NT2/D1 (cell line): ENCODE measurements around the gene CCDC93.

Experiments
- DNase-seq: peaks from one replicate; pipeline ENCODE4 v3.0.0-alpha.2; 2011; ENCODE audit warnings: low read depth, low spot score
- H3K27me3 ChIP-seq: 2 replicates; pipeline ENCODE4 v1.6.0; 2011; ENCODE audit warnings: mild to moderate bottlenecking; ENCODE audit not compliant: insufficient read length, insufficient read depth
- H3K36me3 ChIP-seq: 2 replicates; pipeline ENCODE4 v1.6.1; 2011; ENCODE audit warnings: mild to moderate bottlenecking, low read length, mixed read lengths; ENCODE audit not compliant: insufficient read depth, insufficient read length
- H3K4me1 ChIP-seq: 2 replicates; pipeline ENCODE4 v1.5.1; 2011; ENCODE audit not compliant: insufficient read depth, insufficient read length
- H3K4me3 ChIP-seq: 2 replicates; pipeline ENCODE4 v1.5.1; 2011; ENCODE audit warnings: low read depth; ENCODE audit not compliant: insufficient read length
- H3K9ac ChIP-seq: 2 replicates; pipeline ENCODE4 v1.6.0; 2011; ENCODE audit warnings: low read depth; ENCODE audit not compliant: insufficient read length
- H3K9me3 ChIP-seq: 2 replicates; pipeline ENCODE4 v1.5.1; 2011; ENCODE audit warnings: mild to moderate bottlenecking, low read length; ENCODE audit not compliant: insufficient read depth
- SUZ12 ChIP-seq: IDR thresholded peaks from 2 replicates; pipeline ENCODE4 v1.6.1; 2011; ENCODE audit not compliant: insufficient read length, insufficient read depth; ENCODE audit errors: extremely low read depth
- YY1 ChIP-seq: IDR thresholded peaks from 2 replicates; pipeline ENCODE4 v1.6.1; 2011; ENCODE audit not compliant: insufficient read length, insufficient read depth
- ZNF274 ChIP-seq: IDR thresholded peaks from 2 replicates; pipeline ENCODE4 v1.6.1; 2011; ENCODE audit warnings: mild to moderate bottlenecking, low read depth, low read length

The CCDC93 gene

DNA sequence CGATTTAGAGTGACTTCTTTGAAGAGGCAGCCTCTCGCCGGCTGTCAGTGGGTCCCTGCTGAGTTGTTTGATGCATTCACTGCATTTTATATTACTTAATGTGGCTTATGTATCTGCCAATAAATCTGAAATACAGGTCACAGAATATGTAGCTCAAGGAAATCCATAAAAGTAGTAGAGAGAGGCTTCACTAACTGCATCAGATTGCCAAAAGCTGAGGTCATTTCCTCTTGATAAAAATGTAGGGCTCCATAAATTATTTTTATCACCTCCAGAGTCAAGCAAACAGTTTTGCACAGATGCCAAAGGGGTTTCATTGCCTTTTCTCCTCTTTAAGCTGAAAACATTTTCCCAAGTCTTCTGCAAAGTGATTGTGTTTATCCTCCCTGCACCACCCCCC is 36.5 kb upstream of the CCDC93 start:
- Histone ChIP-seq H3K9ac (no peak overlapping the region), H3K4me3 (no peak overlapping the region), H3K9me3 (no peaks in the 10 kb centered on the region), H3K27me3 (no peaks in the 10 kb centered on the region), H3K4me1 (no peaks in the 10 kb centered on the region), H3K36me3 (no peaks in the 10 kb centered on the region)
- DNase-seq: no peak
- TF ChIP-seq SUZ12: no peak
- no peak for TF ChIP-seq YY1
- no peak for TF ChIP-seq ZNF274

DNA sequence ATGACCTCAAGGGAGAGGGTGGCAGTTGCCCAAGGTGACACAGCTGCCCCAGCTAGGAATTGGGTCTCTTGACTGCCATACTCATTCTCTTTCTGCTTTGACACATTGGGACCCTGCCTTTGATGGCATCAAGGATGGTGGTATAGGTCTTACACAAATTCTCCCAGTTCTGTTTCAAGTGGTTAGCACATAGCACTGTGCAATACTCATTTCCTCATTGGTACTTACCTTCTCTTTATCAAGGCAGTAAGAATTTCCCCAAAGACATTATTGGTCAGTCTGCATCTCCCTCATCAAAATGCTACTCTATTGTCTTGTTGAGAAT is 35.9 kb upstream of the CCDC93 start:
- no peak for TF ChIP-seq ZNF274
- no peak for TF ChIP-seq SUZ12
- TF ChIP-seq YY1: no peak
- Histone ChIP-seq H3K4me3 (no peak overlapping the region), H3K9me3 (no peaks in the 10 kb centered on the region), H3K27me3 (no peaks in the 10 kb centered on the region), H3K4me1 (no peaks in the 10 kb centered on the region), H3K36me3 (no peaks in the 10 kb centered on the region), H3K9ac (no peak overlapping the region)
- no peak for DNase-seq

DNA sequence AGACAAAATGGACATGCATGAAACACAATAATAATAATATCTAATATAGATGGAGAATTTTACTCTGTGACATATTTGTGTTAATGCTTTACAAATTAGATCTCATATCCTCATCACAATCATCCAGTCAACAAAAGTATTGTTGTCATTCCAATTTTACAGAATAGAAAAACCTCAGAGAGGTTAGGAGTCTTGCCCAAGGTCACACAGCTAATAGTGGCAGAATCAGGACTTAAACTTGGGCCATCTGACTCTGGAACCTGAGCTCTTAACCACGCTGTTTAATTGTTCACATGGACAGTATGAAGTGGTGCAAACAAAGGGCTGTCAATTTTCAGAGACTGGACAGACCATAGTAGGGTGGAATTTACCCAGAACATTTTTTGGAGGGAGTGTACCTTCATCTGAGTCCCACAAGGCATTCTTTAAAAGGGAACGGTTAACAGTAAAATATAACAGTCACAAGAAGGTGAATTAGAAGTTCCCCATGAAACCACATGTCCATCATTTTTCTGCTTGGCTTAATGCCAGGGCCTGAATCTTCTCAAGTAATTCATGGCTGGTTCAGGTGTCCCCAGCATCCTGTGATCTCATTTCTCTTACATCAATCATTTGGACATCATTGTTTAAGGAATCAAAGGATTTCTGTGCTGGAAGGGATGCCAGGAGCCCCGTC is 35.4 kb upstream of the CCDC93 start:
- Histone ChIP-seq H3K27me3 (no peaks in the 10 kb centered on the region), H3K4me1 (no peaks in the 10 kb centered on the region), H3K36me3 (no peaks in the 10 kb centered on the region), H3K9ac (no peak overlapping the region), H3K4me3 (no peak overlapping the region), H3K9me3 (no peaks in the 10 kb centered on the region)
- DNase-seq: no peak
- no peak for TF ChIP-seq YY1
- TF ChIP-seq ZNF274: no peak
- no peak for TF ChIP-seq SUZ12

DNA sequence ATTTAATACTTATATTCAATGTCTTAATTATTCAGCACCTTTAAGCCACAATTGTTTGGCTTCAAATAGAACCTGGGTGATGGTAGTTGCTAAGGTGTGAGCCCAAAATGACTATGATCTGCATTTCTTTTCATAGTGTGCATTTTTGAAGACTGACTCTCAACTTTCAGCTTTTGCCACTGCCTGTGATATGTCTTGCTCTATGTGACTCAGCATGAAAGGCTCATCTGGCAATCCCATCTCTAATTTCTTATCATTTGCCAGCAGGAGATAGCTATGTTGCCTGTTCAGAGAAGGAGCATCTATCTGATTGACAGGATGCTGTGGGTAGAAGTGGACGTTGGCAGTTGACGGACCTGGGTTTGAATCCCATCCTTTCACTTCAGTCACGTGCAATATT is 34.5 kb upstream of the CCDC93 start:
- TF ChIP-seq ZNF274: no peak
- TF ChIP-seq SUZ12: no peak
- no peak for TF ChIP-seq YY1
- H3K27me3 ChIP-seq: no peaks in the 10 kb centered on the region
- DNase-seq: no peak

DNA sequence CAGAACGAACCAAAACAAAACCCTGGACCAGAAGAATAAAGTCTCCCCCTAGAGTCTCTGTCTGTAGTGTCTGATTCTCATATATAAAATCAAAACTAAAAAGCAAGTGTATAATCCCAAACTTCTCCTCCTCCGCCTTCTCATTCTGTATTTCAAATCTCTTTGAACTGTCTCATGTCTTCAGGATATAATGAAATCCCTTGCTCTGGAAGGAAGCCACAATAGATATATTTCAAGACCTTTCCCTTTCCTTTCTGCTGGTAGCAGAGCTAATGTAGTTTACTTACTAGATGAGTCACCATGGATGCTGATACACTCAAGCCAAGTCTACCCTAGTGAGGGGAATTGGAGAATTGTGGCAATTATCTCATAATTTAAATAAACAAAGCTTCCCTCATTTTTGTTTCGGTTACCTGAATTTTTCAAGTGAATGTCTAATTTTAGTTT is 33.5 kb upstream of the CCDC93 start:
- TF ChIP-seq SUZ12: no peak
- no peak for TF ChIP-seq YY1
- TF ChIP-seq ZNF274: no peak
- no peaks in the 10 kb centered on the region for H3K9me3 ChIP-seq
- DNase-seq: no peak
- H3K4me3 ChIP-seq: no peak overlapping the region
- H3K4me1 ChIP-seq: no peaks in the 10 kb centered on the region
- H3K27me3 ChIP-seq: no peaks in the 10 kb centered on the region
- H3K36me3 ChIP-seq: no peaks in the 10 kb centered on the region
- no peak overlapping the region for H3K9ac ChIP-seq

More for the DNA sequence above, 34.5 kb upstream of the CCDC93 start:
- Histone ChIP-seq H3K9ac (no peak overlapping the region), H3K9me3 (no peaks in the 10 kb centered on the region), H3K4me1 (no peaks in the 10 kb centered on the region), H3K4me3 (no peak overlapping the region), H3K36me3 (no peaks in the 10 kb centered on the region)

DNA sequence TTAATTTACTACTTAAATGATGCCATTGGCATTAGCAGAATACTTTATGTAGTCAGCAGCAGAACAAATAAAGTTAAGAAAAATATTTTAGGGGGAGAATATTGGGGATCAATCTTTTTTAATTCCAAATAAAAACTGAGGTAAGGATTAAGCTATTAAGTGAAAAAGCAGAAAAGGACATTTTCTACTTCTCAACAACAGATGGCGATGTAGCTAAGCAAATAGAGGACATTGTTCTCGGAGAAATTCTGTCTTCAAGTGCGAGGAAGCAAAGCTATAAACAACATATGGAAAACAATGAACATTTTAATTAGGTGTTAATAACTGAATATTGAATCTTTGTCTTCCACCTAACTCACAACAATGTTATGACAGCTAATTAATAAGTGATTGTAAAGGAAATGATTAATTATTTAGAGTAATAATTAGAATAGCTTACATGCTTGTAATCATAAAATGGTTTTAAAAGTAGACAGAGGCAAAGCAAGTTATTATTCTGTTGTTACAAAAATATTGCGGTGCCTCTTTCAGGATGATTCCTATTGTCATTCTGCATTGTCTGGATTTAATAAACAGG is 32.9 kb upstream of the CCDC93 start:
- Histone ChIP-seq H3K9me3 (no peaks in the 10 kb centered on the region), H3K4me1 (no peaks in the 10 kb centered on the region), H3K27me3 (no peaks in the 10 kb centered on the region), H3K9ac (no peak overlapping the region), H3K4me3 (no peak overlapping the region), H3K36me3 (no peaks in the 10 kb centered on the region)
- TF ChIP-seq ZNF274: no peak
- TF ChIP-seq YY1: no peak
- TF ChIP-seq SUZ12: no peak
- peak; percentile 20 for DNase-seq

DNA sequence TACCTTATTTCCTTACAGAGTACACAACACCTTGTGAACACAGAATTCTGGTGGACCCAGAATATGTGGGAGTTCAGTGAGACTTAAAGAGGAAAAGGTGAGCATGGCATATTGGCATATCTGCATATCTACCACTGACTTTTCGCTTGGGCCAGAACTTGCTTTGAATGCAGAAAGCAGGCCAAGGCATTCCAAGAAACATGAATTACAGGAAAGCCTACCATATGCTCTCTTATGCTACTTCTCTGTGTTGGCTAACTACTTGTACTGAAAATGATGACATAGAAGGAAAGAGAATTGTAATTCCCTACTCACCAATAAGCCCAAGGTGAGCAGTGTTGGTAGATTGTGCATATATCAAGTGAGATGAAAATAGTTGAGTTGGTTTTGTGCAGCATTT is 31.4 kb upstream of the CCDC93 start:
- Histone ChIP-seq H3K27me3 (no peaks in the 10 kb centered on the region), H3K9me3 (no peaks in the 10 kb centered on the region), H3K4me3 (no peak overlapping the region), H3K4me1 (no peaks in the 10 kb centered on the region), H3K9ac (no peak overlapping the region), H3K36me3 (no peaks in the 10 kb centered on the region)
- no peak for DNase-seq
- no peak for TF ChIP-seq ZNF274
- no peak for TF ChIP-seq SUZ12
- TF ChIP-seq YY1: no peak
